DND-41 (cell line): ENCODE data around the gene CHMP2A.
"Not testable (repeated sequence)": the region's sequence is repeated elsewhere in the genome, so short reads cannot be mapped to it uniquely, and the experiment has no call there.

ENCODE experiments used
- ATAC-seq: fragments of 200-7000 bp; cut with Tn5 transposase; 3 replicates; pipeline ENCODE4 v1.9.1; 2021; ENCODE audit warnings: low read depth; ENCODE audit not compliant: insufficient read depth
- DNase-seq: peaks from one replicate; pipeline ENCODE4 v3.0.0-alpha.2; 2020
- H2AFZ ChIP-seq: 2 replicates; pipeline ENCODE4 v1.6.0; 2012; ENCODE audit warnings: low read depth, low read length
- H3K27ac ChIP-seq: 2 replicates; pipeline ENCODE4 v1.5.1; 2012; ENCODE audit warnings: low read length, inconsistent platforms
- H3K27me3 ChIP-seq: fragments of 200-600 bp; sonication (generic); 2 replicates; pipeline ENCODE4 v1.6.0; 2012; ENCODE audit warnings: low read length, mild to moderate bottlenecking, inconsistent platforms; ENCODE audit not compliant: insufficient read depth, poor library complexity
- H3K36me3 ChIP-seq: 2 replicates; pipeline ENCODE4 v1.5.1; 2012; ENCODE audit warnings: low read length, inconsistent platforms; ENCODE audit not compliant: insufficient read depth
- H3K4me1 ChIP-seq: 2 replicates; pipeline ENCODE4 v1.5.1; 2012; ENCODE audit warnings: mild to moderate bottlenecking, low read length; ENCODE audit not compliant: insufficient read depth
- H3K4me2 ChIP-seq: 2 replicates; pipeline ENCODE4 v1.6.0; 2012; ENCODE audit warnings: mild to moderate bottlenecking, moderate library complexity, low read length, inconsistent platforms; ENCODE audit not compliant: insufficient read depth
- H3K4me3 ChIP-seq, 2 experiments: fragments of 200-600 bp in 1 of 2; shearing (Covaris generic) in 1 of 2; 2 replicates each; pipeline ENCODE4 v1.5.1; 2012 to 2016; ENCODE audit warnings: inconsistent platforms in 2 of 2, low read length in 2 of 2, mild to moderate bottlenecking in 2 of 2, low read depth in 1 of 2, moderate library complexity in 1 of 2
- H3K79me2 ChIP-seq: 2 replicates; pipeline ENCODE4 v1.6.0; 2012; ENCODE audit warnings: low read length, inconsistent platforms; ENCODE audit not compliant: insufficient read depth
- H3K9ac ChIP-seq: 2 replicates; pipeline ENCODE4 v1.6.0; 2012; ENCODE audit warnings: low read depth, mild to moderate bottlenecking, inconsistent platforms, low read length, moderate library complexity
- H3K9me3 ChIP-seq: 2 replicates; pipeline ENCODE4 v1.5.1; 2012; ENCODE audit warnings: low read length, moderate library complexity, mild to moderate bottlenecking, inconsistent platforms; ENCODE audit not compliant: insufficient read depth, severe bottlenecking
- H4K20me1 ChIP-seq: 2 replicates; pipeline ENCODE4 v1.6.0; 2012; ENCODE audit warnings: low read length; ENCODE audit not compliant: insufficient read depth
- EZH2 ChIP-seq: IDR thresholded peaks from 3 replicates; pipeline ENCODE4 v1.6.1; 2012; ENCODE audit warnings: borderline replicate concordance, low read depth, mild to moderate bottlenecking, moderate library complexity, low read length, inconsistent platforms; ENCODE audit not compliant: severe bottlenecking
- TF ChIP-seq, protein P1 (sequence below): IDR thresholded peaks from 2 replicates; pipeline ENCODE4 v1.5.1; 2012; ENCODE audit warnings: borderline replicate concordance, low read length, moderate library complexity, mild to moderate bottlenecking; ENCODE audit not compliant: poor library complexity, severe bottlenecking; ENCODE audit errors: extremely low read depth

The CHMP2A gene

DNA sequence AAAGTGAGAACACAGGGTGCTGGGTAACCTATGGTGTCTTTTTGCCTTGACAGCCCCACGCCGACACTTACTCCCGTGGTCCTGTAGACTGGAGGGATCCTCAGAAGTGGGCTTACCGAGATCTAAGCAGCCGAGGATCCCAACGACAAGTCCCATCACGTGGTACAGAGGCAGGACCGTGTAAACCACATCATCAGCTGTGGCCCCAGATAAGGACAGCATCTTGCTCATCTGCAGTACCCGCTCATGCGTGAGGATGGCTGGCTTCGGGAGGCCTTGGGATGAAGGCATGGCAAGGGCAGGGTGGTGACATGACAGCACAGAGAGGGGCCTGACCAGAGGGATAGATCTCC, 45.2 kb downstream of the CHMP2A start:
- Histone ChIP-seq H3K9ac (no peak overlapping the region), H2AFZ (no peak overlapping the region)

DNA sequence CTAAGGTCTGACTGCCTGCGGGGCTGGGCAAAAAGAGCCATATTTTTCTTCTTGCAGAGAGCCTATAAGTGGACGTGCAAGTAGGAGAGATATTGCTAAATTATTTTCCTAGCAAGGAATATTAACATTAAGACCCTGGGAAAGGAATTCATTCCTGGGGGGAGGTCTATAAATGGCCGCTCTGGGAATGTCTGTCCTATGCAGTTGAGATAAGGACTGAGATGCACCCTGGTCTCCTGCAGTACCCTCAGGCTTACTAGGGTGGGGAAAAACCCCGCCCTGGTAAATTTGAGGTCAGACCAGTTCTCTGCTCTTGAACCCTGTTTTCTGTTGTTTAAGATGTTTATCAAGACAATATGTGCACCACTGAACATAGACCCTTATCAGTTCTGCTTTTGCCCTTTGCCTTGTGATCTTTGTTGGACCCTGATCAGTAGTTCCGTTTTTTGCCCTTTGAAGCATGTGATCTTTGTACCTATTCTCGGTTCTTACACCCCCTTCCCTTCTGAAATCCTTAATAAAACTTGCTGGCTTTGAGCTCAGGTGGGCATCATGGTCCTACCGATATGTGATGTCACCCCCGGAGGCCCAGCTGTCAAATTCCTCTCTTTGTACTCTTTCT, 47.2 kb downstream of the CHMP2A start:
- H3K4me2 ChIP-seq, ATAC-seq, H3K27ac ChIP-seq, H3K36me3 ChIP-seq, H3K79me2 ChIP-seq, H3K9me3 ChIP-seq, H3K4me1 ChIP-seq, H3K27me3 ChIP-seq, H3K4me3 ChIP-seq, H3K9ac ChIP-seq, DNase-seq, H4K20me1 ChIP-seq, H2AFZ ChIP-seq: not testable (repeated sequence)

More for the DNA sequence above, 45.2 kb downstream of the CHMP2A start:
- no peak overlapping the region for H3K27ac ChIP-seq
- no peak overlapping the region for H3K4me2 ChIP-seq
- no peaks in the 10 kb centered on the region for H3K27me3 ChIP-seq
- no peak for TF ChIP-seq EZH2
- TF ChIP-seq, protein P1, sequence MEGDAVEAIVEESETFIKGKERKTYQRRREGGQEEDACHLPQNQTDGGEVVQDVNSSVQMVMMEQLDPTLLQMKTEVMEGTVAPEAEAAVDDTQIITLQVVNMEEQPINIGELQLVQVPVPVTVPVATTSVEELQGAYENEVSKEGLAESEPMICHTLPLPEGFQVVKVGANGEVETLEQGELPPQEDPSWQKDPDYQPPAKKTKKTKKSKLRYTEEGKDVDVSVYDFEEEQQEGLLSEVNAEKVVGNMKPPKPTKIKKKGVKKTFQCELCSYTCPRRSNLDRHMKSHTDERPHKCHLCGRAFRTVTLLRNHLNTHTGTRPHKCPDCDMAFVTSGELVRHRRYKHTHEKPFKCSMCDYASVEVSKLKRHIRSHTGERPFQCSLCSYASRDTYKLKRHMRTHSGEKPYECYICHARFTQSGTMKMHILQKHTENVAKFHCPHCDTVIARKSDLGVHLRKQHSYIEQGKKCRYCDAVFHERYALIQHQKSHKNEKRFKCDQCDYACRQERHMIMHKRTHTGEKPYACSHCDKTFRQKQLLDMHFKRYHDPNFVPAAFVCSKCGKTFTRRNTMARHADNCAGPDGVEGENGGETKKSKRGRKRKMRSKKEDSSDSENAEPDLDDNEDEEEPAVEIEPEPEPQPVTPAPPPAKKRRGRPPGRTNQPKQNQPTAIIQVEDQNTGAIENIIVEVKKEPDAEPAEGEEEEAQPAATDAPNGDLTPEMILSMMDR = no peak
- H3K36me3 ChIP-seq = peaks cover 3% of the 10 kb centered on the region; the same call in 1 of the 2 replicates
- H3K4me1 ChIP-seq = peaks cover 12% of the 10 kb centered on the region
- ATAC-seq (no peak), DNase-seq (no peak)
- no peaks in the 10 kb centered on the region for H4K20me1 ChIP-seq
- no peak overlapping the region for H3K4me3 ChIP-seq
- H3K9me3 ChIP-seq = peaks cover 5% of the 10 kb centered on the region
- peaks cover 7% of the 10 kb centered on the region for H3K79me2 ChIP-seq
